Karpas-422 (cell line): ENCODE measurements around the gene STAT3. TPM values are rescaled to one million over a fixed set of nuclear protein-coding genes. Genes with fewer than 3 reads are reported as not detected.

Experiments
- DNase-seq: peaks from one replicate; pipeline ENCODE4 v3.0.0-alpha.2; 2015
- H2AFZ ChIP-seq: fragments of 200-600 bp; sonication (generic); 2 replicates; pipeline ENCODE4 v1.6.1; 2014; ENCODE audit warnings: antibody characterized with exemption, low read length, mixed read lengths
- H3K27ac ChIP-seq: fragments of 200-600 bp; sonication (generic); 2 replicates; pipeline ENCODE4 v1.5.1; 2014; ENCODE audit warnings: mild to moderate bottlenecking, low read length, moderate library complexity
- H3K27me3 ChIP-seq: fragments of 200-600 bp; sonication (generic); 2 replicates; pipeline ENCODE4 v1.6.1; 2014; ENCODE audit warnings: low read length, mixed read lengths
- H3K36me3 ChIP-seq: fragments of 200-600 bp; sonication (generic); 2 replicates; pipeline ENCODE4 v1.6.1; 2014; ENCODE audit warnings: low read length, mixed read lengths; ENCODE audit not compliant: insufficient read depth
- H3K4me1 ChIP-seq: fragments of 200-600 bp; sonication (generic); 2 replicates; pipeline ENCODE4 v1.6.1; 2014; ENCODE audit warnings: mild to moderate bottlenecking, low read length, mixed read lengths
- H3K4me2 ChIP-seq: fragments of 200-600 bp; sonication (generic); 2 replicates; pipeline ENCODE4 v1.6.1; 2014; ENCODE audit warnings: low read length, low read depth, mild to moderate bottlenecking; ENCODE audit not compliant: poor library complexity, severe bottlenecking
- H3K4me3 ChIP-seq: fragments of 200-600 bp; sonication (generic); 2 replicates; pipeline ENCODE4 v1.5.1; 2014; ENCODE audit warnings: mild to moderate bottlenecking, antibody characterized with exemption, low read length, mixed read lengths
- H3K79me2 ChIP-seq: fragments of 200-600 bp; sonication (generic); 2 replicates; pipeline ENCODE4 v1.6.1; 2014; ENCODE audit warnings: mild to moderate bottlenecking, low read length, mixed read lengths
- H3K9ac ChIP-seq: fragments of 200-600 bp; sonication (generic); 2 replicates; pipeline ENCODE4 v1.6.0; 2014; ENCODE audit warnings: low read length
- H3K9me2 ChIP-seq: fragments of 200-600 bp; sonication (generic), shearing (Covaris generic); replicated peaks from 2 replicates; pipeline ENCODE4 v1.6.0; 2014; ENCODE audit warnings: mild to moderate bottlenecking, low read length, moderate library complexity; ENCODE audit not compliant: insufficient read depth
- H3K9me3 ChIP-seq: fragments of 300-700, 200-600 bp; sonication (generic); 2 replicates; pipeline ENCODE4 v1.6.1; 2014; ENCODE audit warnings: low read length, mixed read lengths
- H4K20me1 ChIP-seq: fragments of 200-600 bp; sonication (generic); 2 replicates; pipeline ENCODE4 v1.6.1; 2014; ENCODE audit warnings: mild to moderate bottlenecking, antibody characterized with exemption, low read length, low read depth; ENCODE audit not compliant: insufficient read depth
- total RNA-seq: library from RNA; depleted of rRNA; stranded (reverse); fragments of >200 nt; shearing (Covaris generic); gene quantifications from 2 replicates; pipeline ENCODE4 v1.2.3, GENCODE V29; 2014; ENCODE audit warnings: low replicate concordance

Gene STAT3
- total RNA-seq, 1 experiment from 2014 or later: 16.3 TPM

DNA sequence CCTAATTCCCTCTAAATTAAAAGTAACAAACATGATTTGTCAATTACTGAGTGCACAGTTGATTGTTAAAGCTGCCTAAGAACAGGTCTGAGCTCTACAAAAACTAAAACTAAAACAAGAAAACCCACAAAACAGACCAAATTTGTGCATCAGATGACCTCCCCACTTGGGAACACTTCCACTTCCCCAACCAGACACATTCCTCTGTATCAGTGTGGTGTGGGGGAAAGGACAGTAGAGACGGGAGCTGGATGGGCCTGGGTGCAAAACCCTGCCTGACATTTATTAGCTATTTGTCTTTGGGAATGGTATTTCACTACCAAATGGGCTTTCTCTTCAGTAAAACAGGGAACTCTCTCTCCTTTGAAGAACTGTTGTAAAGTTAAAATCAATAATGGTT is 29.8 kb downstream of the STAT3 start:
- no peak overlapping the region for H3K4me3 ChIP-seq
- no peak overlapping the region for H3K4me2 ChIP-seq
- H2AFZ ChIP-seq: no peak overlapping the region
- no peak for DNase-seq
- no peak overlapping the region for H3K9ac ChIP-seq
- H3K9me3 ChIP-seq: no peaks in the 10 kb centered on the region
- H3K9me2 ChIP-seq: no peaks in the 10 kb centered on the region
- H3K4me1 ChIP-seq: no peaks in the 10 kb centered on the region
- H3K27me3 ChIP-seq: no peaks in the 10 kb centered on the region
- H3K27ac ChIP-seq: no peak overlapping the region
- H3K36me3 ChIP-seq: no peaks in the 10 kb centered on the region
- H4K20me1 ChIP-seq: peaks cover 16% of the 10 kb centered on the region
- no peaks in the 10 kb centered on the region for H3K79me2 ChIP-seq

GRCh38 chr17:42354956-42355843 is 33.0 kb downstream of the STAT3 start:
- Histone ChIP-seq H3K9me2 (no peaks in the 10 kb centered on the region), H3K4me1 (no peaks in the 10 kb centered on the region), H3K4me2 (no peak overlapping the region), H3K36me3 (no peaks in the 10 kb centered on the region), H3K27me3 (no peaks in the 10 kb centered on the region), H3K9me3 (no peaks in the 10 kb centered on the region), H2AFZ (no peak overlapping the region), H3K27ac (no peak overlapping the region), H3K79me2 (no peaks in the 10 kb centered on the region), H3K9ac (no peak overlapping the region), H3K4me3 (no peak overlapping the region), H4K20me1 (no peaks in the 10 kb centered on the region)
- DNase-seq: no peak

DNA sequence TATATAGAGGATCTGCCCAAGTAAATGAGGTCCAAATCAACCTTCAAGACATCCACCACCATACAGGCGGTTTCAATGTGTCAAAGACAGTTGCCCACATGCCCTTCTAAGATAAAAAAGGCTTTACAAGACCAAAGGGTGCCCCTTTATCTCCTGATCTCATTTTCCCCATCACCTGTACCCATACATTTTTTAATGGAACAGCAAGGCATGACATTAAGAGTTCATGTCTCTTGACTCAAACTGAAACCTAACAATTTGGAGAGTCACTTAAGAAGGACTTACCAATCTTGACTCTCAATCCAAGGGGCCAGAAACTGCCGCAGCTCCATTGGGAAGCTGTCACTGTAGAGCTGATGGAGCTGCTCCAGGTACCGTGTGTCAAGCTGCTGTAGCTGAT is 40.1 kb downstream of the STAT3 start:
- Histone ChIP-seq H3K27me3 (no peaks in the 10 kb centered on the region), H4K20me1 (no peaks in the 10 kb centered on the region), H3K36me3 (no peaks in the 10 kb centered on the region), H3K27ac (no peak overlapping the region), H3K9ac (no peak overlapping the region), H3K4me2 (no peak overlapping the region), H2AFZ (no peak overlapping the region), H3K9me3 (no peaks in the 10 kb centered on the region), H3K79me2 (no peaks in the 10 kb centered on the region), H3K4me3 (no peak overlapping the region), H3K4me1 (no peaks in the 10 kb centered on the region), H3K9me2 (no peaks in the 10 kb centered on the region)
- no peak for DNase-seq

DNA sequence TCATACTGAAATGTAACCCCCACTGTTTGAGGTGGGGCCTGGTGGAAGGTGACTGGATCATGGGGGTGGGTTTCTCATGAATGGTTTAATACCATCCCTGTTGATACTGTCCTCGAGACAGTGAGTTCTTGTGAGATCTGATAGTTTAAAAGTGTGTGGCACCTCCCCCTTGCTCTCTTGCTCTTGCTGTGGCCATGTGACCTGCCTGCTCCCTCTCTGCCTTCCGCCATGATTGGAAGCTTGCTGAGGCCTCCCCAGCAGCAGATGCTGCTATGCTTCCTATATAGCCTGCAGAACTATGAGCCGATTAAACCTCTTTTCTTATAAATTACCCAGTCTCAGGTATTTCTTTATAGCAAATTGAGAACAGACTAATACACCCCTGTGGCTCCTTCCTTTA is 40.6 kb downstream of the STAT3 start:
- Histone ChIP-seq H3K4me1 (no peaks in the 10 kb centered on the region), H3K4me3 (no peak overlapping the region), H2AFZ (no peak overlapping the region), H3K79me2 (no peaks in the 10 kb centered on the region), H3K4me2 (no peak overlapping the region), H3K9me2 (no peaks in the 10 kb centered on the region), H3K27ac (no peak overlapping the region), H3K9ac (no peak overlapping the region), H3K9me3 (no peaks in the 10 kb centered on the region), H3K36me3 (no peaks in the 10 kb centered on the region), H4K20me1 (no peaks in the 10 kb centered on the region), H3K27me3 (no peaks in the 10 kb centered on the region)
- DNase-seq: no peak

- no peak overlapping the region for H3K4me3 ChIP-seq
- no peaks in the 10 kb centered on the region for H3K36me3 ChIP-seq
- no peak for DNase-seq
- H3K9me3 ChIP-seq: no peaks in the 10 kb centered on the region
- no peak overlapping the region for H3K27ac ChIP-seq
- H3K4me2 ChIP-seq: no peak overlapping the region
- H3K9ac ChIP-seq: no peak overlapping the region
- H3K4me1 ChIP-seq: no peaks in the 10 kb centered on the region
- H3K27me3 ChIP-seq: no peaks in the 10 kb centered on the region
- H4K20me1 ChIP-seq: no peaks in the 10 kb centered on the region
- H2AFZ ChIP-seq: no peak overlapping the region
- no peaks in the 10 kb centered on the region for H3K9me2 ChIP-seq
- no peaks in the 10 kb centered on the region for H3K79me2 ChIP-seq
Observed at GRCh38 chr17:42347198-42347597, 41.0 kb downstream of the STAT3 start.

GRCh38 chr17:42346481-42346880 is 41.8 kb downstream of the STAT3 start:
- Histone ChIP-seq H3K36me3 (no peaks in the 10 kb centered on the region), H4K20me1 (no peaks in the 10 kb centered on the region), H3K4me1 (no peaks in the 10 kb centered on the region)

GRCh38 chr17:42345396-42346073 is 42.7 kb downstream of the STAT3 start:
- Histone ChIP-seq H4K20me1 (no peaks in the 10 kb centered on the region), H3K4me3 (no peak overlapping the region), H3K27me3 (no peaks in the 10 kb centered on the region), H3K9me2 (no peaks in the 10 kb centered on the region), H3K4me1 (no peaks in the 10 kb centered on the region), H3K36me3 (no peaks in the 10 kb centered on the region), H3K27ac (no peak overlapping the region), H3K9ac (no peak overlapping the region), H2AFZ (no peak overlapping the region), H3K9me3 (no peaks in the 10 kb centered on the region), H3K79me2 (no peaks in the 10 kb centered on the region), H3K4me2 (no peak overlapping the region)
- no peak for DNase-seq

More at GRCh38 chr17:42346481-42346880, 41.8 kb downstream of the STAT3 start:
- no peak for DNase-seq
- Histone ChIP-seq H3K9ac (no peak overlapping the region), H3K4me2 (no peak overlapping the region), H3K4me3 (no peak overlapping the region), H3K79me2 (no peaks in the 10 kb centered on the region), H3K27me3 (no peaks in the 10 kb centered on the region), H3K9me2 (no peaks in the 10 kb centered on the region), H3K9me3 (no peaks in the 10 kb centered on the region), H3K27ac (no peak overlapping the region), H2AFZ (no peak overlapping the region)

GRCh38 chr17:42342242-42343008 is 45.8 kb downstream of the STAT3 start:
- Histone ChIP-seq H3K9ac (no peak overlapping the region), H3K27ac (no peak overlapping the region), H4K20me1 (no peaks in the 10 kb centered on the region), H3K79me2 (no peaks in the 10 kb centered on the region), H3K4me2 (no peak overlapping the region), H3K9me2 (no peaks in the 10 kb centered on the region), H2AFZ (no peak overlapping the region), H3K27me3 (no peaks in the 10 kb centered on the region), H3K9me3 (no peaks in the 10 kb centered on the region), H3K36me3 (no peaks in the 10 kb centered on the region), H3K4me3 (no peak overlapping the region), H3K4me1 (no peaks in the 10 kb centered on the region)
- no peak for DNase-seq
